Raji (cell line): ENCODE data around the gene NPLOC4.

Experiments used
- POLR2A ChIP-seq: IDR thresholded peaks from 2 replicates; pipeline ENCODE4 v1.6.1; 2011; ENCODE audit warnings: low read depth, low read length, control low read depth; ENCODE audit not compliant: insufficient read depth

Gene NPLOC4

DNA sequence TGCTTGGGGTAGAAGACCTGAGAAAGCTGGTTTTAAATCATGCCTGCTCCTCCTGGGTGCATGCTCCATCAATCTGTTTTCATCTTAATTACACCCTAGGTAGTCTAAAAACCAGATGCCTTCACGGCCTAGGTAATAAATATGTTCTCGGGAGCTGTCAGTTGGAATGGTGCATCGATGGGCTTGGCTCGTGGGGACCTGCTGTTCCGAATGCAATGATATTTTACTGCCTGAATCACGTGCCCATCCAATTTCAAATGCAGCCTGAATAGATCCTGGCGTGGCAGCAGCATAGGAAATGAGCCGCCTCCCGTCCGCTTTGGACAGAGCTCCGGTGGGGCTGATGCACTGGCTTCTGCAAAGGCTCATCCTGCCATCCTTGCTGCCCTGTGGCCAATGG lies 65.9 kb downstream of the NPLOC4 start:
- TF ChIP-seq POLR2A: no peak

DNA sequence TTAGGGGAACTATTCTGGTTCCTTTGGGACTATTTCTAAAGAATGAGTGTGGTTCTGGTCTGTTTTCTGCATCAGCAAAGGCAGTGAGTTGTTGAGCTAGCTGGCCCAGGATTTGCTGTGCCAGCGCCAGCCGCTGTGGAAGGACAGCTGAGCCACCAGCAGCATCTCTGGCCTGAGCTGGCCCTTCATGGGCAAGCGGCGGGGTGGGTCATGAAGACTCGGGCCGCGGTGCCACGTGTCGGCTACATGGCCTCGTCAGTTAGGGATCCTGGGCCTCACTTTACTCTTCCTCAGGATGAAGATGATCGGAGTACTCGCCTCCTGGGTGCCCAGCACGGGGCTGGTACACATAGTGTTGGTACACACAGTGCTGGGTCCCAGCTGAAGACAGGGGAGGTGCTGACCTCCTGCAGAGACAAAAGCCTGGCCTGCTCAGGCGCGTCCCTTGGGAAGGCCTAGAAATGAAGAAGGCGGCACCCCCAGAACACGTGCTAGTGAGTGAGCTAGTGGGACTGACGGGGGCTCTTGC lies 66.9 kb downstream of the NPLOC4 start:
- TF ChIP-seq POLR2A: no peak

DNA sequence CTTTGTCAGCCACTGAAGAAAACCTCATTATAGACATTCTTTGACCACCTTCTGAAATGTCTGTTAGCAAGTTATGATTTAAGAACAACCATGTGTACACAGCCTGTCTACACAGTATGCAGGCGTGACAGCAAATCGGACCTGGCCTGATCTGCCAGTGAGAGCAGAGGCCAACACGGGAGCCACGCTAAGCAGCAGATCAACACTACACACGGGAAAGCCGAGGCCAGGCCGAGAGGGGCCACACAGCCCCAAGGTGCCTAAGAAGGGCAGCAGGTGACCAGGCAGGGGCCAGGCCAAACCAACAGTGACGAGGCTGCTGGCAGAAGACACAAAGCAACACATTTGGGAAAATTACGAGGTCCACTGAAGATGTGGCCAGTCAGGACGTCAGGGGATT lies 68.5 kb downstream of the NPLOC4 start:
- TF ChIP-seq POLR2A: no peak

DNA sequence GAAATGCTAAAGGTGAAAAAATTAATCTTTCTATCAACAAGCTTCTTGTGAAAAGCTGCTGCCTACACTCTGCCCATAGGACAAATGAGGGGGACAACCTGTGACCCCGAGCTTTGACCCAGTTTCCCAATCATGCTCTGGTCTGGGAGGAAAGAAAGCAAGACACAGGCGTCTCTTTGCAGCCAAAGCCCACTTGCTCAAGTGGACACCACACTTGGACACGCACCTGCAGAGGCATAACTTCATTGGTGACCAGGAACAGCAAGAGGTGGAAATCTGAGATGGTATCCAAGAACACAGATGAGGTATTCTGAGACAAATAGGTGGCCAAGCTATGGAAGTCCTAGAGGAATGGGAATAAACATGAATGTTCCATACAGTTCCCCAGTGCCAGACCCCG lies 69.7 kb downstream of the NPLOC4 start:
- TF ChIP-seq POLR2A: no peak

DNA sequence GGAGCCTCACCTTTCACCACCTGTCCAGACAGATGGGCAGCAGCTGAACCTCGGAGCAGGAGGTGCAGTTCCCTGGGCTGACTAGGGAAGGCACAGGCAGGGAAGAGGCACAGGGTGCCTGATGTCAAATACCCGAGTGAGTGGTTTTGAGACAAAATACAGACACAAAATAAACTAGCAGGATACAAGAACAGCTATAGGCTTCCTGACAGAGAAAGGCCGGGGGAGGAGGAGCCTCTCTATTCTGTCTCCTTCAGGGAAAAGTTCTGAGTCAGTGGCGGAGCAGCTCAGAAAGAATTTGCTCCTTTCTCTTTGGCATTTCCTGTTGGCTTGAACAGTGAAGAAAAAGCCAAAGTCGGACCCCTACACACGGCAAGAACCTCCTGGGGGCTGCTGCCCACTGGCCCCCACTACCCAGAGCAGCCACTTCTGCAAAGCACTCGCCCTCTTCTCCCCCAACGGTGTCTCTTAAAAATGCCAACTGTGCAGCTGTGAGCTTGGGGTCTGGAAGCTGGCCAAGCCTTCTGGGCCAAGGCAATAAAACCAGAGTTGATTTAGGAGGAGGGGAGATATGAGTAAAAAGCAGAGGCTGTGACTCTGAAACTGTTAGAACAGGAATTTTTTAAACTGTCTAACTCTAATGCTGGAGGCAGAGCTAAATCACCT lies 70.3 kb downstream of the NPLOC4 start:
- TF ChIP-seq POLR2A: no peak

- TF ChIP-seq POLR2A: no peak
Measured at GRCh38 chr17:81565231-81565630, 71.7 kb downstream of the NPLOC4 start.

DNA sequence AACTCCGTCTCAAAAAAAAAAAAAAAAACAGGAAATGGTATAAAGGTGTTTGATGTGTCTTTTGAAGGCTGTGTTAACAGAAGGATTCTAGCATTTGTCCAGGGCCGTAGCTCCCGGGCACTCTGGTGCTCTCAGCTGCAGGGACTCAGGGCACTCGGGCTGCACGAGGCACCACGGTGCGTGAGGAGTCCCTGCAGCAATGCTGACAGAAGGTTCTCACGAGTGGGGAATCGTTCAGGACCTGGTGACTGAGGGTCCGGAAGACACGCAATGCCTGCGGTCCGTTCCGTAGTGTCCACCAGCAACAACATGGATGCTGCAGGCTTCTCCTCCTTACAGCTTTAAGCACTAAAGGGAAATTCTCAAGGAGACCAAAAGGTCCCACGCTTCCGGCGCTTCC lies 72.1 kb downstream of the NPLOC4 start:
- TF ChIP-seq POLR2A: no peak

DNA sequence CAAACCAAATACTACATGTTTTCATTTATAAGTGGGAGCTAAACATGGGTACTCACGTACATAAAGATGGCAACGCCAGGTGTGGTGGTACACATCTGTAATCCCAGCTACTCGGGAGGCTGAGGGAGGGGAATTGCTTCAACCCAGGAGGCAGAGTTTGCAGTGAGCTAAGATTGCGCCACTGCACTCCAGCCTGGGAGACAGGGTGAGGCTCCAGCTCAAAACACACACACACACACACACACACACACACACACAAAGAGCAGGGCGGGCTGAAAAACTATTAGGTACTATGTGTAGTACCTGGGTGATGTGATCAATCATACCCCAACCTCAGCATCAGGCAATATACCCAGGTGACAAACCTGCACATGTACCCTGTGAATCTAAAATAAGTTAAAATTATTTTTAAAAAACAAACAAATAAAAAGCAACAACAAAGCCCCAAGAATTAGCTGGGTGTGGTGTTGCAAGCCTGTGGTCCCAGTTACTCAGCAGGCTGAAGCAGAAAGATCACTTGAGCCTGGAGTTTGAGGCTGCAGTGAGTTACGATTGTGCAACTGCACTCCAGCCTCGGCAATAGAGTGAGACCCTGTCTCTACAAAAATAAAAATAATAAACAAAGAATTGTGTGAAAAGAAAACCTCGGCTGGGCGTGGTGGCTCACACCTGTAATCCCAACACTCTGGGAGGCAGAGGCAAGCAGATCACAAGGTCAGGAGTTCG lies 72.9 kb downstream of the NPLOC4 start:
- TF ChIP-seq POLR2A: no peak

- TF ChIP-seq POLR2A: no peak
Measured at GRCh38 chr17:81561494-81561885, 75.4 kb downstream of the NPLOC4 start.

DNA sequence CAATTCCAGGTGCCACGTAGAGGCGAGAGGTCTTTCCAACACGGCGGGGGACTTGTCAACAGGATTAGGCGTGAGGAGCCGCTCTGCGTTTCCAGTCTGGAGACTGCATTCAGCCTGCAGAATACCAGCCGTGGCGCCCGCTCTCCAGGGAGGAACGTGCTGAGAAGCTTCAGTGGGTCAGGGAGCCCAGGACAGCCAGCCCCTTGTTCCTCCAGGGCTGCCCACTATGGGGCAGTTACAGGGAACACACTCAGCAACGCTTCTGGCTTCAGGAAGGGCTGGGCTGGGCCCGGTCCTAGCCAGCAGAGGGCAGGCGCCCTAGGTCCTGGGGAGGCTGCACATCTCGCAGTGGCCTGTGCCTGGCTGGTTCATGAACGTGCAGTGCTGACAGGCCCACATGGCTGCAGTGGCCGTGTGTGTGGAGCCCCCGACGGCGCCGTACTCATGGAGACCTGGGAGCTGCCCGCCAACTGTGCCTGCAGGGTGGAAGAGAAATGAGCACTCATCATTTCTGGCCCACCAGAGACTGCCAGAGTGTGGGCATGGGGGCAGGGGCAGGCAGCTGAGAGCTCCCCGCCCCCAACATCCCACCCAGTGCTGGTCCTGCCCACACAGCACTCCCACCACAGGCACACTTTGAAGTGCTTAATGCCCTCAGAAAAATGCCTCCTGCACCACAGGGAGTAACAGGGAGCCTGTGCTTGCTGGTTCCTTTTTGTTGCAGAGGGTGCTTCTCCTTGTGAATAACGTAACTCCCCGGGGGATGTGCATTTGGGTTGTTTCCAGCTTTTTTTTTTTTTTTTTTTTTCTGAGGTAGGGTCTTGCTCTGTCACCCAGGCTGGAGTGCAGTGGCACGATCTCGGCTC lies 77.7 kb downstream of the NPLOC4 start:
- TF ChIP-seq POLR2A: no peak

GRCh38 chr17:81558115-81558468 lies 78.8 kb downstream of the NPLOC4 start:
- 0 out of 2 replicates have a peak, but pooled peaks have one; percentile 7 for TF ChIP-seq POLR2A

GRCh38 chr17:81557276-81558114 lies 79.4 kb downstream of the NPLOC4 start:
- 0 out of 2 replicates have a peak, but pooled peaks have one; percentile 11 for TF ChIP-seq POLR2A

DNA sequence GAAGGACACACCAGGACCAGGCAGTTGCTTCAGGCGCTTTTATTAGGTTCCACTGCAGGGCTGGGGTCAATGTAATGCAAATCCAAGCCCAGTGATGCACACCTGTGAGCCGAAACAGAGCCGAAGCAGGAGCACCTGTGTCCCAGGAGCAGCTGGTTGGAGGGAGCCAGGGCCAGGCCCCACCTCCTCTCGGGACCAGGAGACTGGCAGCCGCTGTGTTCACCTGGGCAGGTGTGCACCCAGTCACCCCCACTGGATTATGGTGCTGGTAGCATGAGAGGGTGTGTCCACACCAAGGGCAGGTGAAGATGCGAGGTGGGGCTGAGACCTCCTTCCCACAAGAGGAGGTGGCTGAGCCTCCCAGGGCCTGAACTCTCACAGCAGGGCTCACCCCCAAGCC lies 80.0 kb downstream of the NPLOC4 start:
- no peak for TF ChIP-seq POLR2A

- no peak; the same call in 1 of the 2 replicates for TF ChIP-seq POLR2A
Measured at GRCh38 chr17:81556175-81556691, 80.7 kb downstream of the NPLOC4 start.
